ENCODE data around the gene RPS18.

RPS18 gene

DNA sequence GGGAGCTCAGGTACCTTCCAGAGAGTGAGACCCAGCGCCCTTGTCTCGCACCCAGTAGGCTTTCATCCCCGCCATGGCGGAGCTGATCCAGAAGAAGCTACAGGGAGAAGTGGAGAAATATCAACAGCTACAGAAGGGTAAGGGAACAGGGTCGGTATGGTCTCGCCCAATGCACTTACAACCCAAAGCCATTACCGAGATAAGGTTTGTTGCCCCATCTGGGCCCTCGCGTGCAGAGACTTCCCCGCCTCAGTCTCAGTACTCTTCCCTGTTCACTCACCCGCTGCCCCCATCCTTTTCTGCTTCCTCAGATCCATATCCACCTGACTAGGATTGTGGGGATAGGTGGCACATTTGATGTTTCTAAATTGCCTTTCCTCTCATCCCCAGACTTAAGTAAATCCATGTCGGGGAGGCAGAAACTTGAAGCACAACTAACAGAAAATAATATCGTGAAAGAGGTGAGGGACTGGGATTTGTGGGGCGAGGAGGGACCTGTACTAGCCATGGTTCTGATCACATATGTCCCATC, 18.0 kb downstream of the RPS18 start:
- no peak for DNase-seq (ENCODE audit: low read depth in 1 of 2, low spot score in 1 of 2)

DNA sequence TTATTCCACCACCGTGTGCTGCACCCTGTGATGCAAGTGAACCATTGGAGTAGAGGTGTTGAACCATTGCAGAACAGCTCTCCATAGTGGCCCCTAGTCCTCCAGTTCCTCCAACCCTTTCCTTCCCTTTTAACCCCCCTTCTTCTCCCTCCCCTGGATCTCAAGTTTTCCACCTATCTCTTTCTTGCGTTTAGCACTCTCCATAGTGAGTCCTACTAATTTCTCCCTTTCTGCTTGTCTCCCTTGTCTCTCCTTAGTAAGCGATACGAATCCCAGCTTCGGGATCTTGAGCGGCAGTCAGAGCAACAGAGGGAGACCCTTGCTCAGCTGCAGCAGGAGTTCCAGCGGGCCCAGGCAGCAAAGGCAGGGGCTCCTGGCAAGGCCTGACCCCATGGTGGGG, 18.6 kb downstream of the RPS18 start:
- no peak for DNase-seq (ENCODE audit: low read depth in 1 of 2, low spot score in 1 of 2)

DNA sequence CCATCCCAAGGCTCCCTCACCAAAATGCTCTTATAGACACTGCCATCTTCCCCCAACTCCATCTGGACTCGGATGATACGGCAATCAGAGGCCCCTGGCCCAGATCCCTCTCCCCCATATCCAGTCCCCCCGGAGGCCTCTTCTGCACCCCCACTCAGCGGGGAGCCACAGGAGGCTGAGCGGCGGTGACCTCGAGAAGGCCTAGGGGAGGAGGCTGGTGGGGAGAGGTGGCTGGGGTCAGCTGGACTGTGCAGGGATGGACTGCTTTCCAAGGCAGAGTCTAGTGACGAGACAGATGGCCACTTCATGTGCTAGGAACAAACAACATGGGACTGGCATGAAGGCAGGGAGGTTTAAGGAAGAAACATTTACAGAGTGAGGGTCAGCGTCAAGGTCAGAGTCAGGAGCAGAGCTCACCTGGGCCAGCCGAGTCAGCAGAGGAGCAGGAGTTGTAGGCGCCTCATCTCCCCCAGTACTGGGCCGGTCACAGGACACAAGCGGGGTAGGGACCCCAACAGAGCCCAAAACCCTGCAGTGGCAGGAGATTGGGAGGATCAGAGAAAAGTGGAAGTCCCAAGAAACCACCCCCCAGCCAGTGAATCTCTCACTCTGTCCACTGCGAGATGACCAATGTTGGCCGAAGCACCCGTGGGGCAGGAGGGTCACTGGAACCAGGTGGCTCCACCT, 21.3 kb downstream of the RPS18 start:
- DNase-seq (ENCODE audit: low read depth in 1 of 2, low spot score in 1 of 2), result no peak

DNA sequence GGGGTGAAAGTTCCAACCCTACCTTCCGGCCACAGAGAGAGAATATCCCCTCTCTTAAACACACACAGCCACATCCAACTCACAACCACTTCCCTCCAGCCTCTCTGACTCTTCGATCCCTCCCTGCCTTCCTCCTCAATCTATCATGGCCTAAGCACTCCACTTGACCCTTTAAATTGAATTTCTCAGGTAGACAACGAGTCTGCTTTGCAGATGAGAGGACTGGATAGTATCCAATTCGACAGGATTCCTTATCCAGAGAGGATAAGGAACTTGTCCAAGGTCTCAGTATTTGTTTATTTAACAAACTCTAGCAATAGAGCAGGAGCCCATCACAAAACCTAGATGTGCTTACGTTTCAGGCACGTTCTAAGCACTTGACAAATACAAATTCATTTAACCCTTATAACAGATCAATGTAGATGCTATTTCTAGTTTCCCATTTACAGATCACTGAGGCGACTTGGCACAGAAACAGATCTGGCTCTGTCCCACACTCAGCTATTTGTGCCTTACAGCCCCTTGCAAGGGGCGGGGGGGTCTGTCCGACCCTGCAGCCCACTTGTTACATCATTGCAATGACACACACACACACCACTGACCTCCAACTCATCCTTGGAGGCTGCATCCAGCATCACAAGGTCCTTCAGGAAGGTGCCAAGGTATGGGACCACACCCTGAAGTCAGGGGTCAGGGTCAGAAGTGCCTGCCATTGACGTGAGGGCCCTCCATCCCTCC, 22.4 kb downstream of the RPS18 start:
- DNase-seq (ENCODE audit: low read depth in 1 of 2, low spot score in 1 of 2), result no peak

DNA sequence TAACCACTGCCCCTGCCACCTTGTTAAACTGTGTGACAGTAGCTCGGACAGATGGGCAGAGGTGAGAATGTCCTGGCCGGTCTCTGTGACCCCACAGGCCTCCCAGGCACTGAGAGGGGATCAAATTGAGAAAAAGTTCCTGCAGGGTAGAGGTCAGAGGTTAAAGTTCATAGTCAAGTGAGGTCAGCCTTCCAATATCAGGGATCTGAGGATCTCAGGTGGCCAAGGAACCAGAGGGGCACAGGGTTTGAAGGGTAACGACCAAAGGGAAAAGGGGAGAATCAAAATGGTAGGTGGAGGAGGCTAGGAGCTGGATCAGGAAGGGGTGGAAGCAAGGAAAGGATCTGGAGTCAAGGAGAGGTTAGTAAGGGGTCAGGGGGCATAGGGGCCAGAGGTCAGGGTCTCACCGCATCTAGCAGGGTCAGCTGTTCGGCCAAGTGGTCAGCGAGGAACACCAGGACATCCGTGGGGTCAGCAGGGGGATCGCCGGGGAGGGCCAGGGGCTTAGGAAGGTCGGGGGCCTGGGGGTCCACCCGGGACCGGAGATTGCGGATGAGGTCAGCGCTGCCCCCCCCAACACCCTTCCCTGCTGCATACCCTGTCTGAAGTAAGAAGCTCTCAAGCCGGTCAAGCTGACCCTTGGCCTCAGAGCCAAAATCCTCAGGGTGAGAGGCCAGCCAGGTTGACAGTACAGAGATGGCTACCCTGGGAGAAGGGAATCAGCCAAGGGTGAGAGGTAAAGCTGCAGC, 23.9 kb downstream of the RPS18 start:
- DNase-seq (ENCODE audit: low read depth in 1 of 2, low spot score in 1 of 2), result no peak

DNA sequence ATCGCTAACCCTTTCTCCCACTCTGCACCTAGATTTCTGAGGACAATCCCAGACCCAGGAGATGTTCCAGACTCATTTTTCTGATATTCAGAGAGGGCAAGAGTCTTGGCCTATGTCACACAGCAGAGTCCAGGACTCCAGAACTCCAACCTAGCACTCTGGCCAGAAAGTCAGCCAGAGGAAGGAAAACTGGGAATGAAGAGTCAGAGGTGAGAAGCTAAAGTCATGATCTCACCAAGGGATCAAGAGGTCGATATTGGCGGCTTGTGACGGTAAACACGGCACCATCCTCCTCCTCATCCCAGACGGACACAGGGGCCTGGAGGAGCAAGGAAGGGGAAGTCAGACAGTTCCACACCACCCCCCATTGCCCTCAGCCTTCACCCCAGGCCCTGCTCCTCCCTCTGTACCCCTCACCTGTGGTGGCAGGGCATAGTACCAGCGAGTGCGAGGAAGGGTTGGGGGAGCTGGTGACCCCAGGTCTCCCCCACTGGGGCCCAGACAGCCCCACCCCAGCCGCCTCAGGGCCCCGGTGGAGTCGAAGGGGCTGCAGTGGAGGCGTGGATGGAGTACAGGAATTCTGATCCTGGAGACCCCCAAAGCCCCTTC, 25.0 kb downstream of the RPS18 start:
- DNase-seq (ENCODE audit: low read depth in 1 of 2, low spot score in 1 of 2), result no peak

DNA sequence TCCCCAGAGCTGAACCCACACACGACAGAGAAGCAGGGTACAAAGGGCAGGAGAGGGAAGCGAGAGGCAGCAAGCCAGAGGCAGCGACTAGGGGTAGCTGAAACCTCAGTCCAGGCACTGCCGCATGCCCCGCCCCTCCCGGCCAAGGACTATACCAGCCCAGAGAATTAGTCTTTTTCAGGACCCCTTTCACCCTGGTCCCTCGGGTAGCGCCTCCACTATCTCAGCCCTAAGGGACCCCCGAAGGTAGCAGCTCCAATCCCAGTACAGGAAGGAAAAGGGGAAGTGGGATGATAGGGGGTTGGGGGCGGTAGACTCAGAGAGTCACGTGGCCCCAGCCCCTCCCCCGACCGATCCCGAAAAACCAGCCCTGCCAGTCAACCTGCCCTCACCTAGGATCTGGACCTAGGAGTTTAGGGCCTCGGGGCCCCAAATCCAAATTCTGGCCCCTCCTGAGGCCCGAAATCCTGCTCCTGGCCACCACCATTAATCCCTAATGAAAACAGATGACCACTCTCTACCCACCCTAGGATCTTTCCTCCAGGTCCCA, 25.6 kb downstream of the RPS18 start:
- no peak for DNase-seq (ENCODE audit: low read depth in 1 of 2, low spot score in 1 of 2)

DNA sequence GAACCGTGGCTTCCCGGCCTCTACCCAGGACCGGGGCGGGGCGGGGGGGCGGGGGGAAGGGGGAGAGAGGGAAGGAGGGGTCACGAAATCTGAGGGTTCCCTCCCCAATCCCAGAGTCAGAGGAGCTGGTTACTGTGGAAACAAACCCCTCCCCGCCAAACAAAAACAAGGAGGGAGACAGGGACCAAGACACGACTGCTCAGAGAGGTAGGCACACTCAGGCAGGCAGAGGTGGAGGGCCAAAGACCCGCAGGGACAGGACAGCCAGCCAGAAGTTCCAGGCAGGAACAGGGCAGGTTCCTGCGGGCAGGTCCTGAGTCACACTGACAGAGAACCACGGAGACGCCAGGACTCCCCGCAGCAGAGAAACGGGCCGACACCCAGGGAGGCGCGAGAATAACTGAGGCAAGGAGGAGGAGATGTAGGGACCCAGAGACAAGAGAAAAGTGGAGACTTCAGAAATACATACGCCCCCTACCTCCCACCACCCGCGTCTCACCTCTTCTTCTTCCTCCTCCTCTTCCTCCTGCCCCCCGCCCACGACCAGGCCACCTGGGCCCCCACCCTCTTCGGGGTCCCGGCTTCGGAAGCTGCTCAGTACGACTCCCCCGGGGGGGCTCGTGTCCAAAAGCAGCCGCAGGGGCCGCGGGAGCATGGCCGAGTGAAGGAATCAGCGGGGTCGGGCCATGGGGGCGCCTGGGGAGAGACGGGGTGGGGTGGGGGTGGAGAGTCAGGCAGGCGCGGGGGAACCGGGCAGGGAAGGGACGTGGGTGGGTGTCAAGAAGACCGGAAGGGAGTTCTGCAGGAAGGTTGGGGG, 26.3 kb downstream of the RPS18 start:
- no peak for DNase-seq (ENCODE audit: low read depth in 1 of 2, low spot score in 1 of 2)

DNA sequence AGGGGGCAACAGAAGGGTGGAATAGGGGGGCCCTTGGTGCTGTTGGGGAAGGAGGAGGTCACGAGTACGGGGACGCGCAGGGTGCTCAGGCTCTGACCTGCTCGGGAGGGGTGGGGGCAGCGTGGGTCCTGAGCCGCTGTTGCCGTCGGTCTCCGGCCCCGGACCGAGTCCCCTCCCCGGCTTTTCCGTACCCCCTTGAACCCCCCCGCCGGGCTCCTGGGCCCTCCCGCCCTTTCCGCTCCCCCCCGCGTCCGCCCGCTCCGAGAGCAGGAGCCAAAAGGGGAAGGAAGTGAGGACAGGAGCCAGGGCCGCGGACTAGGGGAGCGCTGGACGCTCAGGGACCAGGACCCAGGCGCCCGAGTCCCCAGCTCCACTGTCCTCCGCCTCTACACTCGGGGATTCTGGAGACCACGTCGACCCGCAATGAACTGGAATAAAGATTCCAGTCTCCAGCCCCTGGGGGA, 26.9 kb downstream of the RPS18 start, which contains the start of gene RGL2:
Gene RGL2, minus strand, starts transcription at position 170 of the 464 bp plus-strand sequence. CDS start 332 bp downstream, outside the sequence.
- peak; percentile 35 to 45 for DNase-seq (ENCODE audit: low read depth in 1 of 2, low spot score in 1 of 2)

DNA sequence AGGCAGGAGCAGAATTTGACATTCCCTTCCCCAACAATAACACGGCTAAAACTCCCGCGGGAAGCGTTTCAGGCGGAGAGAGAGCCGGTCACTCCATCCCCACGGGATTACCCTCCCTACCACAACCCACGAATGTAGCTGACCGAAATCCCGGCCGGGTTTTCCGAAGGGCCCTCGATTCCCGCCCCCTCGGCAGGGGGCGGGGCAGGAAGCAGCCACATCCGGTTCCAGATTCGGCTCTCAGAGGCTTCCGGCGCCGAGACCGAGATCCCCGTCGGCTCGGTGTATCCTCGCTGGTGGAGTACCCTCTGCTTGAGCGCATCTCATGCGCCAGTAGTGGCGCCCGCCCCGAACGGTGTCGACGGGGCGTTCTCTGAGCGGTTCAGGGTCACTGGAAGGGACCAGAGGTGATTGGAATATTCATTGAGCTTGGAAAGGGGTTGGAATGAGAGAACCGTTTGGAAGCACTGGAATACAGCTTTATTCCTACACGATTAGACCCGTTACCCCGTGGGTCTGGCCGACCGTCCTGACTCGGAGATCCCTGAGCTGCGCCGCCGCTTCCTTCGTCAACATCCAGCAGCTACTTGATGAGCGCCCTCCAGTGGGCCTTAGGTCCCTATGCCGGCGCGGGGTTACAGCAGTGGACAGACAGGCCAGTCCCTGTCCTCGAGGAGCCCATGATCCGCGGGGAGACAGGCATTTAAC, 27.5 kb downstream of the RPS18 start:
- peak; percentile 86 to 93 for DNase-seq (ENCODE audit: low read depth in 1 of 2, low spot score in 1 of 2)

DNA sequence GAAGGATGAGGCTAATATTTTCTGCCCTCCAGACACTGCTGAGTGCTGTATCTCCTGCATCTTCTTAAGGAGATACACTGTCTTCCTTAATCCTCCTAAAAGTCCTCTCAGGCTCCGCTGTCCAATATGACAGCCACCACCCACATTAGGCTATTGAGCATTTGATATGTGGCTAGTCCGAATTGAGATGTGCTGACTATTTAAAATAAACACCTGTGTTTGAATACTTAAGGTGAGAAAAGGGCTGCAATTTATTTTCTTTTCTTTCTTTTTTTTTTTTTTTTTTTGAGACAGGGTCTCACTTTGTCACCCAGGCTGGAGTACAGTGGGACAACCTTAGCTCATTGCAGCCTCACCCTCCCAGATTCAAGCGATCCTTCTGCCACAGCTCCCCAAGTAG, 30.0 kb downstream of the RPS18 start:
- no peak for DNase-seq (ENCODE audit: low read depth in 1 of 2, low spot score in 1 of 2)

DNA sequence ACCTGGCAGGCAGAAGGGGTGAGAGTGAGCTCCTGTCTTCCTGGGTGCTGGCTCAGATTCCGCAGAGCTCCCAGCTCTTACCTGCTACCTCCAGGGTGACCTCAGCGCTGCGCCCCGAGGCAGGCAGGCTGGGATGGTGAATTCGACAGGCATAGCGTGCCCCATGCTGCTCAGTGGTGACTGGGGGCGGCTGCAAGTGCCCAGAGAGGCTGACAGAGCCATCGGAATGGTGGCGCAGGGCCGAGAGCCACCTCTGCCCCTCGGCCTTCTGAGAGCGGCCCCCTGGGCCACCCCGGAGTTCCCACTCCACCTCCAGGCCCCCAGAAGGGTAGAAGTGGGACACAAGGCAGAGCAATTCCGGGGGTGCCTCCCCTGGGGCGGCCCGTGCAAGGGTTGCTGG, 32.3 kb downstream of the RPS18 start:
- DNase-seq (ENCODE audit: low read depth in 1 of 2, low spot score in 1 of 2), result no peak

DNA sequence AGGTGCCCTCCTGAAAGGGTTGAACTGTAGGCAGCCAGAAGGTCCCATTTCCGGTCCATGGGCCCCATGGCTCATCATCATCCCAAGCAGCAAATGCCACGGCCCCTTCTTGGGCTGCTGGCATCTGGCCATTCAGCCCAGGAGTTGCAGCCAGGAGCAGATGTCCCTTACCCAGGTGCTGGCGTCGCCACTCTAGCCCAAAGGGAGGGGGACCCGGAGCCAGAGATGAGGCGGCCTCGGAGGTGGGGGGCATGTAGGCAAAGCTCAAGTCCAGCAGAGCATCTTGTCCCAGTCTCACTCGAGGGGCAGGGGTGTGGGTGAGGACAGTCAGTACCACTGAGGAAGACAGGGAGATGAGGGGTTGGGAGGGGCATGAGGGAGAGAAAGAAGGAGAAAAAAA, 33.2 kb downstream of the RPS18 start:
- DNase-seq (ENCODE audit: low read depth in 1 of 2, low spot score in 1 of 2), result no peak

DNA sequence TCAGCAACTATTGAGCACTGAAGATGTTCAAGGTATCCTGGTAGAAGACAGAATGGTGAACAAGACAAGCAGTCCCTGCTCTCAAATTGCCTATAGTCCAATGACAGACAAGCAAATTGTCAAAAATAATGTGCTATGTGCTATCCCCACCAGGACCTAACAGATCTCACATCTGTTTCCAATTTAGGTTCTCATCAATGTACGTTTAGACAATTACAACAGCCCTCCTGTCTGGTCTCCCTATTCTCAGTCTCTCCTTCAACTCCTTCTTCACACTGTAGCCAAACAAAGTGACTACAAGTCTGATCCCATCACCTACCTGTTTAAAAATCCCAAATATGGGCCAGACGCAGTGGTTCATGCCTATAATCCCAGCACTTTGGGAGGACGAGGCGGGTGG, 34.5 kb downstream of the RPS18 start:
- no peak for DNase-seq (ENCODE audit: low read depth in 1 of 2, low spot score in 1 of 2)

DNA sequence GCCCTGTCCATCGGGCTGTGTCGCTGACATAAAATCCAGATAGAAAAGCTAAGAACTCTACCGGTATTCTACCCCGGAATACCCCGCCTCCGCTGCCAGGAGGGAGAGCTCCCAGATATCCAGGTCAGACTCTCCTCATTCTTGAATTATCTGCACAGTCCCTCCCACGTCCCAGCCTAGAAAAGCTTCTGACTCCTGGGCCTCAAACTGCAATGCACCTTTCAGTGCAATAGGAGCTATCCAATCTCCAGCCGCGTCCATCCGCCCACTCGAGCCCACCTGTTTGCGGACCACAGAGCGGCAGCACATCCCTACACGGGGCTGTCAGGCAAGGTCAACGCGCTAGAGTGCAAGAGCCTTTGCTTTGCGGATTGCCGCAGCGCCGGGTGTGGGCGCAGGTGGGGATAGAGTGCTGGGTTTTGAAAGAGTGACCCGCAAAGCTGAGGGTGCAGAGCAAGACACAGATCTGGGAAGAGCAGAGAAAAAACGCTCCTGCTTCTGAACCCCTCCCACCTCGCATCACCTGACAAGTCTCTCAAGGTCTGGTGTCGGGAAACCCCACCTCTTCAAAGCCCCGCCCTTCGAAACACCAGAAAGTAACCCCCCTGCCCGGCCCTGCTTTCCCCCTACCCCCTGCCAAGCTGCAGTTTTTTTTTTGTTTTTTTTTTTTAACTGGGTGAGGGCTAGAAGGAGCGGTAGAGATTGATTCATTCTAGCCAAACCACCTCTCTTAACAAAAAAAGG, 40.7 kb downstream of the RPS18 start:
- DNase-seq (ENCODE audit: low read depth in 1 of 2, low spot score in 1 of 2), result peak; percentile 62 to 70

DNA sequence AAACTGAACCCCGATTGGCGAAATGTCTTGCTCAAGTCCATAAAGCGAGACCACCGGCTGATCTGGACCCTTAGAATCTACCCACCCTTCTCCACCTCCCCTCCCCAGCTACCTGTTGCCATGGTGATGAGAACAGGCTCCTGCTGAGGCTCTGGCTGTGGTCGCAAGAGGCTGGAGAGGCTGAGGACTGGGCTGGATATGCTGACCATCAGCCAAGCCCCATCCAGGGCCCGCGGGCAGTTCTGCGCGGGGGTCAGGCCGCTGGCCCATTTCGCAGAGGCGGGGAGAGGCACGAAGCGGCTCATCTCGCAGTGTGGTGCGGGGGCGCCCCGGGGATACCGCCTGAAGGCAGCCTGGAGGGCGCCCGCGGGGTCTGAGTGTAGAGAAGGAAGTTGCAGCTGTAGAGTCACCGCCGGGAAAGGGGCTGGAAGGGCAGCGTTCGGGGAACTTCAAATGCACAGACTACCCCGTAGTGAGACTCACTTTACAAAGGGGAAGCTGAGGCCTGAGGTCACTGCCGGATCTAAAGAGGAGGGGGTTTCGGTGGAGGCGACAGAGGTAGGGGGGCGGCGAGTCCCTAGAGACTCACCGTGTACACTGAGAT, 41.3 kb downstream of the RPS18 start:
- peak in 1 of 2 donors; percentile 46 for DNase-seq (ENCODE audit: low read depth in 1 of 2, low spot score in 1 of 2)

DNA sequence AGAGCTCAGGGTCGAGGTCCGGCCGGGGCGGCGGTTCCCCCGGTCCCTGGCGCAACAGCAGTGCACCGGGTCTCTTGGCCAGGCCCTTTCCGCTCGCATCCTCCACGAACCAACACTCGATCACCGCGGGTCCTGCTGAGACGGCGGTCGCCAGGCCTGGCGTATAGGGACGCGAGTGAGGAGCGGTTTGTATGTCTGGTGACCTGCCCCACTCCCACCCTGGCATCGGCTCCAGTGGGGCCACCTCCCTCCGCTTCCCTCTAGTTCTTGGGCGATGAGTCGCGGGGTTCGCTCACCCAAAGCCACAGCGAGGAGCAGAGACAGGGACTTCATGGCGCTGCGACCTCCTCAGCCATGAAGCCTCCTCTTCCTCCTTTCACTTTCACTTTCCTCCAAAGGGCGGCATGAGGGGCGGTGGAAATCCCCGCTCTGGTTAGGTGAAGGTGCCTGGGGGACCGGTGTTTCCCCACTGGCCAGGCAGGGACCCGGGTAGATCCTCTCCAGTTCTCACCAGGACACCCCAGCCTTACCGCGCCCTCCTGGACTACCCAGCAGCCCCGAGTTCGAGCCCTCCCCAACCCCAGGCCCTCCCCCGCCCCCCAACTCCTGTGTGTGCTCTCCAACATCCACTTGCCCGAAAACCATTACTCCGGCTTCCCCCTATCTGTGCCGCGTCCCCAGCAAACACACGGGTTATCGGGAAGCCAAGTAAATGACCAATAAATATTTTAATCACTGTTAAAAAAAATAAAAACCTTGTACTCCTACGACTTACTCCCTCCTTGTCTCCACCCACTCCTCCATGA, 42.0 kb downstream of the RPS18 start, which contains the start of gene TAPBP:
Gene TAPBP, minus strand, starts transcription at position 370 of the 806 bp plus-strand sequence. Its CDS starts 37 bp downstream, at position 333.
- peak; percentile 70 to 71 for DNase-seq (ENCODE audit: low read depth in 1 of 2, low spot score in 1 of 2)

Data from stimulated activated CD4-positive, alpha-beta T cell treated with anti-CD3 and anti-CD28 coated beads, Interleukin-15, amount 100 ng/mL, for 1 hour (primary cell).